GM12891 (cell line): ENCODE results near the gene CHRNA4.

Source experiments
- PAX5 ChIP-seq: IDR thresholded peaks from 2 replicates; pipeline ENCODE4 v1.6.1; 2011; ENCODE audit warnings: low read length, moderate library complexity, mild to moderate bottlenecking; ENCODE audit not compliant: insufficient read depth, severe bottlenecking
- POLR2A ChIP-seq: IDR thresholded peaks from 2 replicates; pipeline ENCODE4 v1.6.1; 2011; ENCODE audit warnings: low read depth, low read length, control low read depth
- POLR2AphosphoS5 ChIP-seq: IDR thresholded peaks from 2 replicates; pipeline ENCODE4 v1.6.1; 2011; ENCODE audit warnings: low read depth, low read length, control low read depth
- TAF1 ChIP-seq: IDR thresholded peaks from 2 replicates; pipeline ENCODE4 v1.6.1; 2011; ENCODE audit warnings: low read depth, low read length, control low read depth

DNA sequence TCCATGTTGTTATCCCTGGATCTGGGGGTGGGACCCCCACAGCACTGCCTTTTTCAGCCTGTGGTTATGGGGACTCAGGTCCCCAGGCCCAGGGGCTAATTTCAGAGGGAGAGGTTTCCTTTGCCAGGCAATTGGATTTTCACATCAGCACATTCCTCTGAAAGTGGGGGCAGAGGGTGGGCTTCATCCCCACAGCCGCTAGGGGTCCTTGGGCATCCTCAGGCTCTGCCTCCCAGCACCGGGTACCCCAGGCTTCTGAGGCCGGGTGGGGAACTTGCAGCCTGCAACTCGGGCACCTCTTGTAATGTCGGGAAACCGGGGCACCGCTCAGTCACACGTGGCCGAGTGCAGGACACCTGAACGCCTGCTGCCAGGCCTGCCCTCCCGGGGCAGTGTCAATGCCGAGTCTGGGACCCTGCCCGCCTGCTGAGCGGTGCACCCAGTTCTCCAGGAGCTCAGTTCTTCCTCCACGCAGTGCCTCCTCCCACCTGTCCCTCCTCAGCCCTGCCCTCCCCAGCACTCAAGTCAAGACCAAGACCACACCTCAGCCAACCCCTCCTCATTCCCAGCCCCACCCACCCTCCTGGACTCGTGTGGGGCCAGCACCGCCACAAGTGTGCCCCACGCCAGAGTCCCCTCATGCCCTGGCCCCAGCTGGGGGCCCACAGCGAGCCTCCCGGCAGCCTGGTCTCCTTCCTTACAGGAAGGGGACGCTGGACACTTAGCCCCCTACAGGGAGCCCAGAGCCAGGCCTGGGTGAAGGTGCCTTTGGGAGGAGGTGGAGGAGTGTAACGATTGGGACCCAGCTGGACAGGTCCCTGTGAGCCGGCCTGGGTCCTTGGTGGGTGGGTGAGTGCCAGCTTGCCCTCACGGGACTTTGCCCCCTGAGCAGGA, 8.8 kb upstream of the CHRNA4 start:
- TF ChIP-seq POLR2A (no peak), TAF1 (no peak), POLR2AphosphoS5 (no peak), PAX5 (no peak)
